Right hindlimb (tissue), 1 donor: ENCODE data around the gene BIN1.

Experiments
- DNase-seq: peaks from one replicate; pipeline ENCODE4 v3.0.0-alpha.2; 2018

The BIN1 gene, protein sequence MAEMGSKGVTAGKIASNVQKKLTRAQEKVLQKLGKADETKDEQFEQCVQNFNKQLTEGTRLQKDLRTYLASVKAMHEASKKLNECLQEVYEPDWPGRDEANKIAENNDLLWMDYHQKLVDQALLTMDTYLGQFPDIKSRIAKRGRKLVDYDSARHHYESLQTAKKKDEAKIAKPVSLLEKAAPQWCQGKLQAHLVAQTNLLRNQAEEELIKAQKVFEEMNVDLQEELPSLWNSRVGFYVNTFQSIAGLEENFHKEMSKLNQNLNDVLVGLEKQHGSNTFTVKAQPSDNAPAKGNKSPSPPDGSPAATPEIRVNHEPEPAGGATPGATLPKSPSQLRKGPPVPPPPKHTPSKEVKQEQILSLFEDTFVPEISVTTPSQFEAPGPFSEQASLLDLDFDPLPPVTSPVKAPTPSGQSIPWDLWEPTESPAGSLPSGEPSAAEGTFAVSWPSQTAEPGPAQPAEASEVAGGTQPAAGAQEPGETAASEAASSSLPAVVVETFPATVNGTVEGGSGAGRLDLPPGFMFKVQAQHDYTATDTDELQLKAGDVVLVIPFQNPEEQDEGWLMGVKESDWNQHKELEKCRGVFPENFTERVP

DNA sequence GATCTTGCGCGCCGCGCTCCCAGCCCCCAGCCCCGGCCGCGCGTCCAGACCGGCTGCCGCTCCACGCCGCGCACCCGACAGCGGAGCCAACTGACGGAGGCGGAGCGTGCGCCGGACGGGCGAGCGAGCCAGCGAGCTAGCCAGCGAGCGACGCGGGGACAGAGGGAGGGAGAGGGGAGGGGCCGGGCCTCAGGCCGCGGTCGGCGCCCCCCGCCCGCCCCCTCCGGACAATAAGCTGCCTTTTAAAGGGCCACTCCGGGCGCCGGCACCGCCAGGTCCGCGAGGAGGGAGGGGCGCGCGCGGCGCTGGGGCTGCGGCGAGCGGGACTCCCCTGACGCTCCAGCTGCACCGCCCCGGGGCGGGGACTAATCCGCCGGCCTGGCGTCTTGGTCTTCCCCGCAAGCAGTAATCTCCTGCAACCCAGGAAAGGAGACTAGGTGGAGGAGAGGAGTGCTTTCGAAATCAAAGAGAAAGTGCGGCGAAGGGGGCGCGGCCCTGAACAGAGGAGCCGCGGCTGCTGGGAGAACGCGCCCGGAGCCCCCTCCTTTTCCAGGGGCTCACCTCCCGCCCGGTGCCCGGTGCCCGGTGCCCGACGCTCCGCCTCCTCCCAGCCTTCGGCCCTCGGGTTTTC lies at the start of gene BIN1:
BIN1 (minus strand) TSS at position 164 of the 631 bp plus-strand sequence. CDS start 211 bp downstream, outside the sequence.
- peak; percentile 94 for DNase-seq

DNA sequence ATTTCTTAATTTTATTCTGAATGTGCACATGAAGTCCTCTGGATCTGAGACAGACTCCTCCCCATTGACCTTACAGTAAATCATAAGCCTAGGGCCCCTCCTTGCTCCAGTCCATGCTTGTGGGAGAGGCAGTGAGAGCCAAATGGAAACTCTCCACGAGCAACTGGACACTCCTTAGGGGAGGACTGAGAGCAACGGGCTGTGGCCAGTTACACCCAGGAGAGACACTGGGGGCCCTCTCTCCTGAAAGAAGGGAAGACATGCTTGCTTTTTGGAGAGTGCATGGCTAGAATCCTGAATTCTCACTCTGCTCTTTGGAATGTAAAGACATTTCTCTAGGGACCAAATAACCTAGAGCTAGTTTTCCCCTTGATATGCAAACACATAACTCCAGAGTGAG lies 49.0 kb upstream of the BIN1 start:
- peak; percentile 87 for DNase-seq

DNA sequence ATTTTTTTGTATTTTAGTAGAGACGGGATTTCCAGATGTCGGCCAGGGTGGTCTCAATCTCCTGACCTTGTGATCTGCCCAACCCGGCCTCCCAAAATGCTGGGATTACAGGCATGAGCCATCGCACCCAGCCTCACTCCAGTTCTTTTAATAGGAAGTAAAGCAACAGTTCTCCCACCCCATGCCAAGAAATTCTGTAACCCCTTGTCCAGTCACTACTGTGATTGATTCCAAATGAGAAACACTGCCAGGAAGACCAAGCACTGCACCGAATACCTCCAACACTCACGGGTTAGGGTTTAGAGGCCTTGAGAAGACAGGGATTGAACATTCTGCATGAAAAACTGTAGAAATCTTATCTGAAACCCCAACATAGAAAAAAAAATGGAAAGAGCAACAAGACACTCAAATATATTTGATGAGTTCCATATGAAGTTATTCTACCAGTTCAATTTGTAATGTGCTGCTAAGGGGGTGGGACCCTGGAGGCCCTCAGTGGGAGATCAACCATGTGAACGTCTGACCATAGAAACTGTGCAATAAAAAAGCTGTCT lies 48.2 kb upstream of the BIN1 start:
- DNase-seq: peak; percentile 68

DNA sequence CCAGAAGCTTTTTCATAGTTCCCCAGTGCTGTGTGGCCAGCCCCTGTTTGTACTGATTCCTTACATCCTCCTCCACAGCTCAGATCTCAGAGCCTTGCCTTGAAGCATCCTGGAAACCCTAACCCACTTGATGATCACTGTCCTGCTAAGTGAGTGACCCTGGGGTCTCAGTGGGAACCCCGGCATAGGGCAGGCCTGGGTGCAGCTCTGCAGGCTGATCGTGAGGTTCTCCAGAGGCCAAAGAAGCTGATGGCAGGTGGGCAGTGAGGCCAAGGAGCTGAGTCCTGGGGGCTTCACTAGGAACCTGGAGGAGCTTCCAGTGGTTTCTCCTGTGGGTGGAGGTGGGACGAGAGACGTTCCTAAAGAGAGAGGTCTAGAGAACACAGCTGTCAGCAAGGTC lies 47.4 kb upstream of the BIN1 start:
- DNase-seq: peak; percentile 13

DNA sequence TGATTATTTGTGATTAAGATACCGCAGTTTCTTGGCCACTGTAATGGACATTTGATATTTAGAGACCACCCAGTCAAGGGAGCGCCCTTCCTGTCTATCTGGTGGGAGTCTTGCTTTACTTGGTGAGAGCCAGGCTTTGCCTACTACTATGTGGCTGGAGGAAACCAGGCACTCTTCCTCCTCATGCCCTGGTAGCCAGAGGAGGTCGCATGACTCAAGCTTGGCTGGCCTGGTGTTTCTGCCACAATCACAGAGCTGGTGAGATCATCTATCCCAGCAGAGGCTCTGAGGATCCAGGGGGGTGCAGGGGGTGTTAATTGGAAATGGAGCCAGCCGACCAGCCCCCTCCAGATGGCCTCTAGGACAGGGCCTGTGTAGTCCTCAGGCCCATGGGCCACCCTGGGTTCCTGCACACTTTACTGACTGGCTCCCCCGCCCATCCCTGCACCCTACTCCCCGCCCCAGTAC lies 46.8 kb upstream of the BIN1 start:
- peak; percentile 20 for DNase-seq

DNA sequence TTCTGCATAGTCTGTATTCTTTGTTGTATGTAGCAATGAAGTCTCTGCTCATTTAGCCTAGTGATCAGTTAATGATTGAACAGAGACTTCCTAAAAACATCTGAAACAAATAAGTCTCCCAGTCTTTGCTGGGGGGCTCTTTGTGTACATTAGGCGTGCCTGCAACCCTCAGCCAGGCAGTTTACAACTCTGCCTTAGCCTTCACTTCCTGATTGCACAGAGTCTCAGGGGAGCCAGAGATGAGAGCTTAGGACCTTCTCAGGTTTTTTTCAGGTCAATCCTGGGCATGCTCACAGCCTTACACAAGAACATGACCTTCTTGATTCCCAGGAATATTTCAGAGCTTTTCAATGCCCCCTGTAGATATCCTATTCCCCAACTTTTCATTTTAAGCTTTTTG lies 44.0 kb upstream of the BIN1 start:
- DNase-seq: no peak

DNA sequence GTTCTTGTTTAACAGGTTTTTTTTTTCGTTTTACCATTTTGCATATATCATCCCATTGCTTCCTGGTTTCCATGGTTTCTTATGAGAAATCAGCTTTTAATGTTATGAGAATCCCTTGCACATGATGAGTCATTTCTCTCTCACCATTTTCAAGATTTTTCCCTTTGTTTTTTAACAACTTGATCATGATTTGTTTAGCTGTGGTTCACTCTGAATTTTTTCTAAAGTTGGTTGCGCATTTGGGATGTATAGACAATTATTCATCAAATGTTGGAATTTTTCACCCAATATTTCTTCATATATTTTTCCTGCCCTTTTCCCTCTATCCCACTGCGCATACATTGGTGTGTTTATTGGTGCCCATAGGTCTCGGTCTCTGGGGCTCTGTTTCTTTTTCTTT lies 42.4 kb upstream of the BIN1 start:
- no peak for DNase-seq

DNA sequence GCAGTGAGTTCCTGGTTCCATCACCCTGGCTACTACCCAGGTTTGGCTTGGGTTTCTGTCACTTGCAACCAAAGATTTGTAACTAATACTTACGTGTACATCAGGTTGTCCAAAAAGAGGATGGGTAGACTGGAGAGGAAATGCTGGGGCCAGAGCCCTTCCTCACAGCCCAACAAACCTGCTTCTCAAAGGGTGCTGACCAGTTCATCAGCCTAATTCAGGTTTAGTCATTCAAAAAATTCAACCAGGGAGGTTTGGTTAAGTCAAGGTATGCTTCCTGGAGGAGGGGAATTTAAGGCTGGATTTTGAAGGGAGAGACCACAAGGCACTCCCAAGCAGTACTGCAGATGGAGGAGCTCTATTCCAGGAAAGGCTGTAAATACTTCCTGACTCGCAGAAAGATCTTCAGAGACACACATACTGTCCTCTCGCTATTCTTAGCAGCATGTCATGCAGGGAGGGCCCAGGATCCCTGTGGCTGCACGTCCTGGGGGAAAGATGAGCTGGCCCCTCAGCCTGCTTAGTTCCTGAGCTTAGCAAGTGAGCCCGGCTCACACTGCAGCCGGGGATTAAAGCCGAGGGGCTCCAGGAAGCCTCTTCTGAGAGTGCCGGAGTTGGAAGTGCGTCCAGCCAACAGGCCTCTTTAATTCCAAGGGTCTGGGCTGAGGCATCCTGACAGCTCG lies 40.0 kb upstream of the BIN1 start:
- DNase-seq: peak; percentile 65

DNA sequence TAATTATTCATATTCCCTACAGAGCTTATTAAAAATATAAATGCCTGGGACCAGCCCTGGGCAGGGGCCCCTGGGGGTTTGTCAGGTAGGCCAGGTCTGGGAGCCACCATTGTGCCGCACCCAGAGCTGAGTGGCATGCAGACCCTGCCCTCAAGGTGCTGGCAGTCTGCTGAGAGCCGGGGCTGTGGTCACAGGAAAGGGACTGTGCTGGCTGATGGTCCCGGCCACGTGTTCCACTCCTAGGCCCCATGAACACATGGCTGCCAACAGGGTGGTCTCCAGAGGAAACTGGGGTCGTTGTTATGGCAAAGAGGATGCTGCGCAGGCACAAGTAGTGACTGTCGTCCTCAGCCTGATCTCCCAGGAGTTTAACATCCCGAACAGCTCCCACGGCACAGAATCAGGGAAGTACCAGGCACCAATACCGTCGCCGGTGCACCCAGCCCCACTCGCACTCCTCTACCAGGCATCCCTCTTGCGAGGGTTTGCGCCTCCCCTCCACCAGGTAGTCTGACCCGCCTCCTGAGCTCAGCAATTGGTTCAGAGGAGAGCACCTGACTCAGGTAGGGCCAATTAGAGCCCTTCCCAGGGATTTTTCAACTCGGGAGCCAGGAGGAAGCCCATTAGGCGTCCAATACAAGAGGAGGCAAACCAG lies 39.2 kb upstream of the BIN1 start:
- DNase-seq: no peak

DNA sequence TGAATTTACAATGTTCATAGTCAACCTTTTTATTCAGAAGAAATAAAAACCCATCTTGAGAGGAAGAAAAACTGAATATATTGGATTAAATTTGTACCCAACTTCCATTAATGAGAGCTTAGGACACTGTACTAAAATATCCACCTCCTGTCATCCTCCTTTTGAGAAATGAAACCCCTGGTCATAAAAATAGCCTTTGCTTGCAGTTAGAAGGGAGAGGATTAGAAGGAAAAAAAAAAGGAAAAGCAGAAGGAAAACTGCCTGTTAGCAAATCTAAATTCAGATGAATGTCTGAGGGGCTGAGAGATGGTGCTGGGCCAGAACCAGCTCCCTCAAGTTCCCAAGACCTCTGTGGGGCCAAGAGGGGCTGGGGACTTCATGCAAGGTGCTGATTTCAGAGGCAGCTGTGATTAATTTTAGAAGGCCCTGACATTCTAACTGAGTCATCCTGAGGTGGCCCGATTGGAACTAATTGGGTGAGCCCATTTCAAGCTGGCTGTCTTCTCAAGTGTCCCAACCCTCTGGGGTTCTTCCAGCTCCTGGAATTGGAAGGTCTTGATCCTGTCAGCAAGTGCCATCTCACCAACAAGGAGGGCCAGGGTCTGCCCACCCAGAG lies 38.4 kb upstream of the BIN1 start:
- no peak for DNase-seq

DNA sequence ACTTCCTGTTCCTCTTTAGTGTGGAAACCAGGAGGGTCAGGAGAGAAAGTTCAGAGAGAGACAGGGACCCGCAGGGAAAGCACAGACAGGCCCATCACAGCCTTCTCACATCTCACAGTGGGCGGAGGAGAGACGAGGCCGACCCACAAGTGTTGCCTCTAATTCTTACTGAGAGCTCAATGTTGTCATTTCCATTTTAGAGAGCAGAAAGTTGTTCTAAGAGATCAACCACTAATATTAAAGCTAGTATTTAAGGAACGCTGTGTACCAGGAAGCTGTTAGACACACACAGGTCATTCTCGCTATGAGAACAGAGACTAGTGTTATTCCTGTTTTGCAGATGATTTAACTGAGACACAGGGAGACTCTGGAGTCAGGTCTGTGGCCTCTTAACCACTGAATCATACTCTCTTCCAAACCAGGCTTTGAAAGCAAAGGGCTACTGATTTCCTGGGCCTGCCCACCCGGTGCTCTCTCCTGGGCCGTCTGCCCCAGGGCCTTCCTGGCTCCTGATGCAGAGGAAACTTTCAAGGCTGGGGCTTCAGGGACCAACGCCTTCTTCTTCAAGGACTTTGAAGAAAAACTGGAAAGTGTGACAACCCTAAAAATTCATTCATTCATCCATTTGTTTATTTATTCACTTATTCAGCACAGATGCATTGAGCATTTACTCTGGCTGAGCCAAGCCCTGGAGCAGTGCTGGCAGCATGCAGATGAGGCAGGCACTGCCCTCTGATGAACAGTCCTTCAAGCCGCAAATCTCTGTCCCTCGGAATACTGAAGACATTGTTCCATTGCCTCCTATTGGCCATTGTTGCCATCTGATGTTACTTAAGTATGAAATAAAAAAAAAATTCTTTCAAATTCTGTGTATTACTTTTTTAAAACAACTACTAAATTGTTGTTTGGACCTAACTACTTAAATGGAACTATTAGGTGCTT lies 37.2 kb upstream of the BIN1 start:
- DNase-seq: no peak

DNA sequence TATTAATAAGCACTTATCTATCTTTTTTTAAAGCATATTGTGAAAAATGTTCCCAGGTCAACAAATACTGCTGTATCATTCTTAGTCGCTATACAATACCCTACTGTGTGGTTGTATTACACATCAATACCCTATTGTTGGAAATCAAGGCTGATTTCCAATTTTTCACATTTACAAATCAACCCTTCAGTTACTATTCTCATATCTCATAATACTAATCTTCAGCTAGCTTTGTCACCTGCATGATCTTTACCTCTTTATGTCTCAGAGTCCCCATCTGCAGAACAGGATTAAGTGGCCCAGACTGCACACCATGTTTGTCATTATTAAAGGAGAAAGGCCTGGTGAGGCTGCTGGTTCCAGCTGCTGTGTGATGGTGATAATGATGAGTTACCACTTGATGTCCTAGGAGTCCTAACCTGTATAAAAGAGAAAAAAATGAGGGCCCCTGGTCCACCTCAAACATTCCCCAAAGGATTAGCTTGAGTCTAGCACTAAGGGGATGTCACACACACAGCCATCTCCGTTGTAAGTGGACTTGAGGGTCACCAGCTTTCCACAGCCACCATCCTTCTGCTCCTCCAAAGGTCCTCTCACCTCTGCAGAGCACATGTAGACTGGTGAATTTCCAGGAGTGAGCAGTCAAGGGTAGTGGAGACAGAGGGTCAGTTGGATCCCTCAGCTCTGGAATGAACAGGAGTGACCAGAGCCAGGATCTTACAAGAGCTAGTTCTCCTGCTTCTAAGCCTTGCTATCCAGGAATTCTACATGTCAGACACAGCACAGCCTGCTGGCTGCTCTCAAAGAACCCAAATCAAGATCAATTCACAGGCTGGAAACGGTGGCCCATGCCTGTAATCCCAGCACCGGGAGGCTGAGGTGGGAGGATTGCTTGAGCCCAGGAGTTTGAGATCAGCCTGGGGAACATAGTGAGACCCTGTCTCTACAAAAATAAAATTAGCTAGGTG lies 36.0 kb upstream of the BIN1 start:
- no peak for DNase-seq

DNA sequence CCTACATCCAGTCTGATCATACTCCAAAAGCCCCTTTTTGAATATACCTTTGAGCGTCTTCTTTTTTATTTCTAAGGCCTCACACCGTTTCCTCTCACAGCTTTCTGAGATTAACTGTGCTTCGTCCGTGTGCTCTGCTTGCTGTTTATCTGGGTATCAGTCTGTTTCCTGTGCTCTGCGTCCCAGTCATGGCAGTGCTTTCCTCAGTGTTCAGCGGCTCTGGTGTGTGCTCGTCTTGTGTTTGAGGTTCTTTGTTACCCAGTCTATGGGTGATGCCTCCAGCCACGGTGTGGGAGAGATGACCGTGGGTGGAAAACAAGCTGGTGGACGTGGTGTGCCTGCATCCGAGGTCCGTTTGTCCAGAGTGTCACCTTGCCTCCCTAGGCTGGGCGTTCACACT lies 33.6 kb upstream of the BIN1 start:
- no peak for DNase-seq

DNA sequence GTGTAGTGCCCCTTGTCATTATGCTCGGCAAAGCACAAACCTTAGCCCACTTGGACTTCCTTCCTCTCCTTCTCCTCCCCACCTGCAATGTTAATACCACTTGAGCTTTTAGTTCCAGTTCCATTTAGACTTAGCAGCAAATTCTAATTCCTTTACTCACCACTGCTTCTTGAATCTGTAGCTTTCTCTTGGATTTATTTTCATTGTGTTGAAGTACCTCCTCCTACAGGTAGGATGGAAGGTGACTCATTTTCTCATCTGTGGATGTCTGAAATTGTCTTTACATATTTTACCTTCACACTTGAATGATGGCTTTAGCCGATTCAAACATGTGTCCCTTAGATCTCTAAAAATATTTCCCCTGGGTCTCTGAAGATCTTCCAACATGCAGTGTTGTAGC lies 32.8 kb upstream of the BIN1 start:
- no peak for DNase-seq

DNA sequence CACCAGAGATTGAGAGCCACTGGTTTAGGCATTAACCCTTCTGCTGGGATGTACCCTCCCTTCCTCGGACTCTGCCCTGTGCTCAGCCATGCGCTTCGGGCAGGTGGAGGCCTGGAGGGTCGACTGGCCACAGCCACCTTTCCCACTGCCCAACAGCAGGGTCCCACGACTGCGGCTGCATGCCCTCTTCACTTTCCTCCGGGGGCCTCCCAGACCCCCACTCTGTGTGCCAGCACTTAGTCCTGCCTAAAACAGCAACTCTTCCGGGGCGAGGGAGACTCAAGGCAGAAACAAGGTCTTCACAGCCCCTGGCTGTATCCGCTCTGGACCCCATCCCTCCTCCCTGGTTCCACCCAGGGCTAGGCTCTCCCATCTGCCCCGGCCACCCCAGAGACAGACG lies 31.3 kb upstream of the BIN1 start:
- no peak for DNase-seq

DNA sequence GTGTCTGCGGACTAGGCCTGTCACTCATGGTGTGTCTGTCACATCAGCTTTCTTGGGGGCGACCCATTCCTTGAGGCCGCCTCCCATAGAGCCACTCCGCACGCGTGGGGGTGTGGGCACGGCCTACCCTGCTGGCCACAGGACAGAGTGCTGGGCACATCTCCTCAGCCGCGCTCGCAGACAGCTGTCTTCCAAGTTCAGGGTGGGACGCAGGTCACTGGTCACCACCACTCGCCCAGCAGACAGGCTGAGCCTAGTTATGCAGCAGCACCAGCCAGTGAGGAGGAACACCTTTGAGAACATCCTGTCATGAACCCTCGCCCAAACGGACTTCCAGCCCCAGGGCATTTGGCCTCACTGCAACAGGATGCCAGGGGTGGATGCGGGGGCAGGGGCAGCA lies 30.8 kb upstream of the BIN1 start:
- DNase-seq: no peak

DNA sequence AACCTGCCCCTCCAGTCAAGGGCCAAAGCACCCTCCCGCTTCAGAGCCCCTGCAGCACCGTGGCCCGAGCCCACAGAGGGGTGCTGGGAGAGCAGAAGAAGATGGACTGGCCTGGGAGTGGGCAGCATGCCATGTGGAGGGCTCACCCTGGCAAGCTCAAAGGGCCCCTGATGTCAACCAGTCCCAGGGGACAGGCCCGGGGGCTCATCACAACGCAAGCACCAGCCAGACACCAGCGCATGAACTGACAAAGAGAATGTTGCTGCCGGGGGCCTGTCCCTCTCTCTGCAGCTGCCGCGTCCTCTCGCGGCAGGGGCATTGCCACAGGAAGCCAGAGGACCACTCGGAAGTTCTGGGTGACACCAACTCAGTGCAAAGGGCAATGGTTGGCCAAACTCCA lies 30.3 kb upstream of the BIN1 start:
- no peak for DNase-seq

DNA sequence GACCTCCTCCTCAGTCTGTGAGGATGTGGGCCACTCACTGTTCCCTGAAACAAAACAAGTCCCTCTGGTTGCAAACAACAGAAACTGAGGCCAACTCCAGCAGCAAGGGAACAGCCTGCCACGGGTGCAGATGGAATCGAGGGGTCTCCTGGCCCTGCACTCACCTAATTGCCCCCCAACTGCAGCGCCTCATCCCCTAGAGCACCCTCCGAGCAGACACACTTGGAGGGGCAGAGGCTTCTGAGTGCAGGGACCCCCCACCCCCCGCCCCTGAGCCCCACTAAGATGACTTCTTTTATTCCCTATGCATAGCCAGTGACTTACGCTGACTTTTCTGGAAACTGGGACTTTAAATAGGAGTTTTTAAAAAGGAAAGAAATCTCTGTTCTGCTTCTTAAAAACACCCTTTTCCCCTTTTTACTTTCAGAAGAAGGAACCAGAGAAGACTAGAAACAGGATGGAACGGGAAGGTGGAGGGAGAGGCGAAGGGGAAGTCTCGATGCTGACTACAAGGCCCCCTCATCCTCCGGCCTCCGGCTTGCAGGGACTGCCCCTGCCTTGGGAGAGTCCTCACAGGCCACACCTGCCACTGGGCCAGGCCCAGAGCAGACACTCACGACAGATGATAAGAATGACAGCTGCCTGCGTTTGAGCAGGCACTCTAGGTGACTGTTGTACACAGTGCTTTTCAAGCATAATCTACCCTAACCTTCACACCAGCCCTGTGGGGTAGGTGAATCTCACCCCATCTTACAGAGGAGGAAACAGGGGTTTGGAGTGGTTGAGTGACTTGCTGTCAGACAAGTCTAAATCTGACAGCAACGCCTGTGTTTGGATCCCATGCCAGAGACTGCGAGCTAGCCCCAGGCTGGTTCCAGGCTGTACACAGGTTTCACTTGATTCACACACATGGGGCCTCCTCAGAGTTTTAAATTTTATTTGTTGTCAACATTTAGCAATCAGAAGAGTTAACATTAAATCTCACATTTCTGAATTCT lies 28.2 kb upstream of the BIN1 start:
- DNase-seq: no peak
